ENCODE results near the gene KHSRP. TPM values are rescaled to one million over a fixed set of nuclear protein-coding genes. Genes with fewer than 3 reads are reported as not detected.

Gene KHSRP
- total RNA-seq, 1 donor = 118 TPM

DNA sequence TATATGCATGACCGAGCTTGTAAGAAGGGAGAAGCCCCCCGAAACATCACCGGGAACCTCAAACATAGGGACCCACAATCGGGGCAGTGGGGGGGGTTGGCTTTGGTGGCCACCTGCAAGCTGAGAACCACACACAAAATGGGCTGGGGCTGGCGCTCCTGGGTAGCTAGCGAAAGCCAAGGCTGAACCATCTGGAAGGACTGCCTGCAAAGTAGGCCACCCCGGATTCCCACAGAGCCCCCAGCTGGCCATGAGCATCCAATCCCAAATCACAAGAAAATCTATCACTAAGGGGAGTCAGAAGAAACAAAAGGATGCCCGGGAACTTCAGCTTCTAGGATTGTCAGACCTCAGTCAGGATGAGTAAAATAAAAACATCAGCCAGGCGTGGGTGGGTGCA is 46.1 kb downstream of the KHSRP start:
- no peak overlapping the region for H3K4me3 ChIP-seq (ENCODE audit: low read depth, low read length)
- TF ChIP-seq, protein P1, sequence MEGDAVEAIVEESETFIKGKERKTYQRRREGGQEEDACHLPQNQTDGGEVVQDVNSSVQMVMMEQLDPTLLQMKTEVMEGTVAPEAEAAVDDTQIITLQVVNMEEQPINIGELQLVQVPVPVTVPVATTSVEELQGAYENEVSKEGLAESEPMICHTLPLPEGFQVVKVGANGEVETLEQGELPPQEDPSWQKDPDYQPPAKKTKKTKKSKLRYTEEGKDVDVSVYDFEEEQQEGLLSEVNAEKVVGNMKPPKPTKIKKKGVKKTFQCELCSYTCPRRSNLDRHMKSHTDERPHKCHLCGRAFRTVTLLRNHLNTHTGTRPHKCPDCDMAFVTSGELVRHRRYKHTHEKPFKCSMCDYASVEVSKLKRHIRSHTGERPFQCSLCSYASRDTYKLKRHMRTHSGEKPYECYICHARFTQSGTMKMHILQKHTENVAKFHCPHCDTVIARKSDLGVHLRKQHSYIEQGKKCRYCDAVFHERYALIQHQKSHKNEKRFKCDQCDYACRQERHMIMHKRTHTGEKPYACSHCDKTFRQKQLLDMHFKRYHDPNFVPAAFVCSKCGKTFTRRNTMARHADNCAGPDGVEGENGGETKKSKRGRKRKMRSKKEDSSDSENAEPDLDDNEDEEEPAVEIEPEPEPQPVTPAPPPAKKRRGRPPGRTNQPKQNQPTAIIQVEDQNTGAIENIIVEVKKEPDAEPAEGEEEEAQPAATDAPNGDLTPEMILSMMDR (IDR thresholded peaks at IDR 0.05; ENCODE audit: insufficient read depth, low read depth, low read length) = no peak

DNA sequence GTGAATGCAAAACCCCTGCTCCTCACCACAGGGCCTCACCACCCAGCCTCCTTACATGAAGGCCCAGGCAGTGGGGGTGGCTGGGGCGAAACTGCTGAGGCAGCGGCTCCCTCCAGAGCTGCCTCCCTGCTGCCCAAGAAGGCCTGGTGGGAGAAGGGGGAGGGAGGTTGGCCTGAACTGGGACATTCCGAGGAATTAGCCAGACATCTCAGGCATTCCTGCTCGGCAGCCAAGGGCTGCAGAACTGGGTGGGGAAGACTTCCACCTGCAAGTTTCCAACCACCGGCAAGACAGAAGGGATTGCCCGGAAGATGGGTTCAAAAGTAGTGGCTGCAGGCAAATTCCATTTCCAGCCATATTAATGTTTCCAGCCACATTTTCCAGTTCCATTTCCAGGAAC is 46.6 kb downstream of the KHSRP start:
- TF ChIP-seq, protein P1 (IDR thresholded peaks at IDR 0.05; ENCODE audit: insufficient read depth, low read depth, low read length) = no peak
- peak; percentile 68 for DNase-seq (ENCODE audit: low read depth)

More for the DNA sequence above, 46.1 kb downstream of the KHSRP start:
- no peak for DNase-seq (ENCODE audit: low read depth)

DNA sequence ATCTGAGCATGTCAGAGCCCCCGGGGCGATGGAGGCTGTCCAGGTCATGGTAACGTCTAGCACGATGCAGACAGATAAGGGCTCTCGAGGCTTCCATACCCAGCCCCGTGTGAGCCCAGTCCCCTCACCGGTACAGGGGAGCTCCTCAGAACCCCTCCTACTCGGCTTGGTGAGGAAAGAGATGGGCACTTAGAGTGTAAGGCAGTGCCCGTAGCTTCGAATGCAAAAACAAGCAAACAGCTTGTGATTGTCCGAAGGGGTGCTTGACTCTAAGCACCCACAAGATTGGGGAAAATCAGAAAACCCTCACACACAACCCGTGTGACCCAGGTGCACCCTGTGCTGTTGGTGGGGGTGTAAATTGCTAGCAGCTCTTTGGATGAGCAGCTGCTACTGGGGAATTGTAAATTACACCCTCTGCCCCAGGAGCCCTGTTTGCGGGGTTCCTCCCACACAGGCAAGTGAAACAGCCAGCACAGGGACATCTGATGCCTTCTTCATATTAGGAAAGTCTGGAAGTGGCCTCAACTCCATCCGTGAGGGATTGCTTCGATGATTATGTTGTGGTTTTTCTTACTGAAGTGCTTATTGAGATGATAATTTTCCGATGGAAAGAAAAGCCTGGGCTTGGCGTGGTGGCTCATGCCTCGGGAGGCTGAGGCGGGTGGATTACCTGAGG is 48.0 kb downstream of the KHSRP start:
- no peak overlapping the region for H3K4me3 ChIP-seq (ENCODE audit: low read depth, low read length)
- peak; percentile 22 for DNase-seq (ENCODE audit: low read depth)
- TF ChIP-seq, protein P1 (IDR thresholded peaks at IDR 0.05; ENCODE audit: insufficient read depth, low read depth, low read length) = no peak

More for the DNA sequence above, 46.6 kb downstream of the KHSRP start:
- H3K4me3 ChIP-seq (ENCODE audit: low read depth, low read length) = no peak overlapping the region

DNA sequence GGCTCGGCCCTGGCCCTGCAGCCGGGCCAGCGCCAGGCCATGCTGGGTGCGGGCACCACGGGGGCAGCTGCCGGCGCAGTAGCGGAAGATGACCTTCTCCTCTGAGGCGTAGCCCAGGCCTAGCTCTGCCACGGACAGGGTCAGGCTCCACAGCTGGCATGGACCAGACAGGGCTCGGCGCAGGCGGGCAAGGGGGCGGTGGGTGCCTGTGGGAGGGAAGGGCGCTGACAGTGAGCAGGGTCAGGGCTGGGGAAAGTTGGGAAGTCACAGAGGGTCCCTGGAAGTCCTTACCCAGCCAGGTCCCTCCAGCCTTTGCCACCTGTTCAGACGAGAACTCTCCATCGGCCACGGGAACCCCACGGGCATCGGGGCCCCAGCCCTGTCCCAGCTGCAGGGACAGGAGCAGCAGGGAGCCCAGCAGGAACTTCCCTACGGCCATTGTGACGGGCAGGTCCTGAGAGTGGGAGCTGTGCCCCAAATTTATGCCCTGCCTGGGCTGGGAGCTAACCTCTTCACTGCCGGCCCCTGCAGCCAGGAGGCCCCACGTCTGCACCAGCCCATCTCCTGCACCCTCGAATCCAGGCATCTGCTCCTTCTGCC is 49.1 kb downstream of the KHSRP start, which contains the start of gene PSPN:
Gene PSPN (minus strand): TSS at position 523 of the 600 bp plus-strand sequence. CDS start 84 bp downstream, at position 439.
- no peak for DNase-seq (ENCODE audit: low read depth)
- H3K4me3 ChIP-seq (ENCODE audit: low read depth, low read length) = no peak within 1 kb of the TSS
- TF ChIP-seq, protein P1 (IDR thresholded peaks at IDR 0.05; ENCODE audit: insufficient read depth, low read depth, low read length) = no peak

DNA sequence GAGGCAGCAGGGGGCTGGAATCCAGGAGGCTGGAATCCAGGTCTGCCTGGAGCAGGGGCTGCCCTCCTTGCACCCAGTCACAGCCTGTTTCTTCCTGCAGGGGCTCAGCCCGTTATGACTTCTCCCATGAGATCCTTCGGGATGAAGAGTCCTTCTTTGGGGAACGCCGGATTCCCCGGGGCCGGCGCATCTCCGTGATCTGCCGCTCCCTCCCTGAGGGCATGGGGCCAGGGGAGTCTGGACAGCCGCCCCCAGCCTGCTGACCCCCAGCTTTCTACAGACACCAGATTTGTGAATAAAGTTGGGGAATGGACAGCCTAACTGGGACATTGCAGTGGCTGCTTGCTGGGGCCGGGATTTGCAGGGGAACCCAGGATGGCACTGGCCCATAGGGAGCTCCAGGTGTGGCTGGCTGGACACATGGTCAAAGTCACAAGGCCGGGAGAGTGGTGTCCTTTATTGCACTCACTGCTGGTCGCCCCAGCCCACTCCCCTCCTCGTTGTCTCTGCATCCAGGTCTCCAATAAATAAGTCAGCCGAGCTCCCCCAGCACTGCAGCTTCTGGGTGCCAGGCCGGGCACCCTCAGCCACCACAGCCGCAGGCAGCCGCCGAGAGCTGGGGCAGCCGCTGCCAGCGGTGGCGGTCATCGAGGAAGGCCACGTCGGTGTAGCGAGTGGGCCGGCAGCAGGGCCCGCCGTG is 49.8 kb downstream of the KHSRP start:
- H3K4me3 ChIP-seq (ENCODE audit: low read depth, low read length) = no peak overlapping the region
- DNase-seq (ENCODE audit: low read depth) = no peak
- TF ChIP-seq, protein P1 (IDR thresholded peaks at IDR 0.05; ENCODE audit: insufficient read depth, low read depth, low read length) = no peak

DNA sequence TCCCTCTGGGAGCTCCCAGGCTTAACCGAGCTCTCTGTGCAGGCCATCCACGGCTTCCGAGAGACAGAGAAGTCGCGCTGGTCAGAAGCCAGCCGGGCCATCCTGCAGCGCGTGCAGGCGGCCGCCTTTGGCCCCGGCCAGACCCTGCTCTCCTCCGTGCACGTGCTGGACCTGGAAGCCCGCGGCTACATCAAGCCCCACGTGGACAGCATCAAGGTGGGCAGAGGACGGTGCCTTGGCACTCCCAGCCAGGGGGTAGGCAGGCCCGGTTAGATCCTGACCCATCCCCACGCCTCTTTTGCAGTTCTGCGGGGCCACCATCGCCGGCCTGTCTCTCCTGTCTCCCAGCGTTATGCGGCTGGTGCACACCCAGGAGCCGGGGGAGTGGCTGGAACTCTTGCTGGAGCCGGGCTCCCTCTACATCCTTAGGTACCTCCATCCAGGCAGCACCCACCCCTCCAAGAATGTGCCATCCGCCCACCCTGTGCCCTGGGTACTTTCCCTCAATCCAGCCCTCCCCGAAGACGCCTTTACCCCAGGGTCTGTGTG is 50.4 kb downstream of the KHSRP start:
- H3K4me3 ChIP-seq (ENCODE audit: low read depth, low read length) = no peak overlapping the region
- TF ChIP-seq, protein P1 (IDR thresholded peaks at IDR 0.05; ENCODE audit: insufficient read depth, low read depth, low read length) = no peak
- no peak for DNase-seq (ENCODE audit: low read depth)

All from fibroblast of villous mesenchyme (primary cell).